SK-N-SH (cell line): ENCODE measurements around the gene TXNL4B. TPM values are rescaled to one million over a fixed set of nuclear protein-coding genes. Genes with fewer than 3 reads are reported as not detected.

Source experiments
- CTCF ChIA-PET: fragments of 300-600, 350-600 bp; formaldehyde crosslinking; extraction: SDS; loops from one replicate; lab custom pipeline; 2021; lab: Yijun Ruan, JAX
- POLR2A ChIA-PET: fragments of 350-600 bp; sonication (Branson Sonifier 250); formaldehyde crosslinking; extraction: SDS; loops from one replicate; lab custom pipeline; 2020; ENCODE audit warnings: antibody characterized with exemption, inconsistent platforms; lab: Yijun Ruan, JAX
- DNase-seq: peaks from one replicate; pipeline ENCODE4 v3.0.0; 2012
- H2AFZ ChIP-seq: fragments of 200-600 bp; sonication (generic); 2 replicates; pipeline ENCODE4 v1.8.1; 2016; ENCODE audit warnings: antibody characterized with exemption, mild to moderate bottlenecking, low read depth
- H3F3A ChIP-seq: fragments of 200-600 bp; sonication (generic); replicated peaks from 2 replicates; pipeline ENCODE3; 2016; ENCODE audit warnings: antibody characterized with exemption, mild to moderate bottlenecking; ENCODE audit not compliant: insufficient read depth
- H3K27ac ChIP-seq, 2 experiments: fragments of 200-500 bp in 1 of 2; fragments of 200-600 bp in 1 of 2; sonication (Bioruptor generic) in 1 of 2; sonication (generic), shearing (Covaris generic) in 1 of 2; 2 replicates each; pipeline versions ENCODE4 v1.5.1 to v1.6.1; 2014 to 2016; ENCODE audit warnings: low read depth in 2 of 2, inconsistent platforms in 1 of 2, low read length in 1 of 2, mild to moderate bottlenecking in 1 of 2, mixed read lengths in 1 of 2
- H3K27me3 ChIP-seq: fragments of 200-600 bp; sonication (generic), shearing (Covaris generic); 2 replicates; pipeline ENCODE4 v1.6.1; 2016; ENCODE audit warnings: mixed run types; ENCODE audit not compliant: insufficient read depth
- H3K36me3 ChIP-seq, 2 experiments: fragments of 200-500 bp in 1 of 2; fragments of 200-600 bp in 1 of 2; sonication (Bioruptor generic) in 1 of 2; sonication (generic) in 1 of 2; replicated peaks in 1 of 2; 2 replicates each; pipeline versions ENCODE3 to v1.5.1; 2014 to 2016; ENCODE audit warnings: low read length in 1 of 2, mild to moderate bottlenecking in 1 of 2; ENCODE audit not compliant: insufficient read depth in 2 of 2, control insufficient read depth in 1 of 2
- H3K4me1 ChIP-seq, 2 experiments: fragments of 200-500 bp in 1 of 2; fragments of 200-600 bp in 1 of 2; sonication (Bioruptor generic) in 1 of 2; sonication (generic), shearing (Covaris generic) in 1 of 2; 2 replicates each; pipeline versions ENCODE4 v1.5.1 to v1.6.1; 2014 to 2016; ENCODE audit warnings: low read depth in 1 of 2, low read length in 1 of 2, mixed run types in 1 of 2; ENCODE audit not compliant: insufficient read depth in 2 of 2, control insufficient read depth in 1 of 2
- H3K4me2 ChIP-seq: fragments of 200-600 bp; sonication (generic), shearing (Covaris generic); 2 replicates; pipeline ENCODE4 v1.6.1; 2017; ENCODE audit warnings: mixed run types
- H3K4me3 ChIP-seq, 2 experiments: fragments of 200-500 bp in 1 of 2; fragments of 200-600 bp in 1 of 2; sonication (Bioruptor generic) in 1 of 2; sonication (generic), shearing (Covaris generic) in 1 of 2; 2 replicates each; pipeline versions ENCODE4 v1.5.1 to v1.8.1; 2014 to 2016; ENCODE audit warnings: low read depth in 2 of 2, inconsistent platforms in 1 of 2, low read length in 1 of 2, mild to moderate bottlenecking in 1 of 2, mixed read lengths in 1 of 2, moderate library complexity in 1 of 2
- H3K79me2 ChIP-seq: fragments of 200-600 bp; sonication (generic); 2 replicates; pipeline ENCODE4 v1.8.1; 2017; ENCODE audit warnings: mild to moderate bottlenecking; ENCODE audit not compliant: insufficient read depth
- H3K9ac ChIP-seq: fragments of 200-600 bp; sonication (generic); 2 replicates; pipeline ENCODE4 v1.6.1; 2017; ENCODE audit warnings: mixed run types
- H3K9me2 ChIP-seq: fragments of 200-600 bp; sonication (generic); 2 replicates; pipeline ENCODE4 v1.6.1; 2017; ENCODE audit warnings: mixed run types
- H3K9me3 ChIP-seq: fragments of 200-600 bp; sonication (generic); 2 replicates; pipeline ENCODE4 v1.6.1; 2017; ENCODE audit warnings: mixed run types, mild to moderate bottlenecking, moderate library complexity
- H4K20me1 ChIP-seq: fragments of 200-600 bp; sonication (generic); 2 replicates; pipeline ENCODE4 v1.6.1; 2017; ENCODE audit warnings: mild to moderate bottlenecking, mixed run types; ENCODE audit not compliant: insufficient read depth
- EP300 ChIP-seq, 2 experiments: IDR thresholded peaks; 2 replicates each; pipeline versions ENCODE4 v1.4.0 to v1.6.1; 2012; ENCODE audit warnings: borderline replicate concordance in 1 of 2, low read depth in 1 of 2, low read length in 1 of 2
- EZH2phosphoT487 ChIP-seq: fragments of 200-600 bp; sonication (generic); IDR thresholded peaks from 2 replicates; pipeline ENCODE4 v1.6.1; 2017; ENCODE audit warnings: low read depth, mixed run types, mild to moderate bottlenecking, antibody characterized with exemption, moderate library complexity, borderline replicate concordance
- FOSL2 ChIP-seq: IDR thresholded peaks from 2 replicates; pipeline ENCODE4 v1.4.0; 2012; ENCODE audit warnings: low read depth, mild to moderate bottlenecking, moderate library complexity, borderline replicate concordance
- FOXM1 ChIP-seq: IDR thresholded peaks from 2 replicates; pipeline ENCODE4 v1.4.0; 2012; ENCODE audit warnings: low read depth, mild to moderate bottlenecking
- GATA2 ChIP-seq: sonication (generic); formaldehyde crosslinking; IDR thresholded peaks from 2 replicates; pipeline ENCODE4 v1.5.0; 2020; ENCODE audit warnings: mild to moderate bottlenecking, missing genetic modification reagents
- JUND ChIP-seq: IDR thresholded peaks from 2 replicates; pipeline ENCODE4 v1.4.0; 2012
- MEF2A ChIP-seq: IDR thresholded peaks from 2 replicates; pipeline ENCODE4 v1.4.0; 2012; ENCODE audit warnings: low read depth, borderline replicate concordance
- NRF1 ChIP-seq: IDR thresholded peaks from 2 replicates; pipeline ENCODE4 v1.6.1; 2012; ENCODE audit warnings: low read depth, mild to moderate bottlenecking, low read length
- PBX3 ChIP-seq: IDR thresholded peaks from 2 replicates; pipeline ENCODE4; 2012
- POLR2AphosphoS5 ChIP-seq: IDR thresholded peaks from 2 replicates; pipeline ENCODE4 v1.6.1; 2012; ENCODE audit warnings: low read depth, low read length
- RXRA ChIP-seq: IDR thresholded peaks from 2 replicates; pipeline ENCODE4 v1.4.0; 2012; ENCODE audit warnings: low read depth, mild to moderate bottlenecking, borderline replicate concordance
- SIN3A ChIP-seq: IDR thresholded peaks from 2 replicates; pipeline ENCODE4 v1.6.1; 2012; ENCODE audit warnings: low read depth, mild to moderate bottlenecking, low read length, moderate library complexity, borderline replicate concordance
- SMC3 ChIP-seq: IDR thresholded peaks from 2 replicates; pipeline ENCODE4 v1.6.1; 2012; ENCODE audit warnings: low read depth, low read length, improper control_type of control experiment
- TAF1 ChIP-seq: IDR thresholded peaks from 2 replicates; pipeline ENCODE4 v1.6.1; 2012; ENCODE audit warnings: low read depth, mild to moderate bottlenecking, low read length, moderate library complexity, borderline replicate concordance
- TCF12 ChIP-seq: IDR thresholded peaks from 2 replicates; pipeline ENCODE4 v1.4.0; 2012
- TEAD4 ChIP-seq: IDR thresholded peaks from 2 replicates; pipeline ENCODE4 v1.4.0; 2012; ENCODE audit warnings: mild to moderate bottlenecking, borderline replicate concordance; ENCODE audit not compliant: insufficient read depth
- WGBS: methylation state at CpG from one replicate; pipeline ENCODE4 v1.1.6; 2017; ENCODE audit warnings: low lambda C conversion rate; 5-methylcytosine and 5-hydroxymethylcytosine counted together
- polyA plus RNA-seq, 3 experiments: library from polyadenylated mRNA; depleted of rRNA; stranded (reverse); fragments of >200 nt; gene quantifications; 2 replicates each; pipeline ENCODE4 v1.2.3, GENCODE V29; 2012
- TF ChIP-seq, protein P1 (sequence below): IDR thresholded peaks from 2 replicates; pipeline ENCODE4 v1.4.0; 2012; ENCODE audit warnings: low read depth, borderline replicate concordance
- TF ChIP-seq, protein P2 (sequence below): fragments of 200-600 bp; sonication (generic); IDR thresholded peaks from 2 replicates; pipeline ENCODE4 v1.6.1; 2017; ENCODE audit warnings: antibody characterized with exemption, mild to moderate bottlenecking, moderate library complexity
- TF ChIP-seq, protein P3 (sequence below): IDR thresholded peaks from 2 replicates; pipeline ENCODE4 v1.4.0; 2012; ENCODE audit warnings: low read depth, borderline replicate concordance

The TXNL4B gene
- polyA plus RNA-seq, 1 of the 3 experiments (the other 2 are of a cell fraction) = 8.9 TPM

- POLR2A ChIA-PET = interaction anchor here (0.6 kb wide), 1 partner anchor 17 kb away, joined by 4 read pairs; no protein-coding TSS in a partner anchor
- no peaks in the 10 kb centered on the region for H3K79me2 ChIP-seq
- no peaks in the 10 kb centered on the region for H3F3A ChIP-seq
- peaks cover 0 to 7% of the 10 kb centered on the region in 2 experiments; a peak in 1 of 4 replicates for H3K4me1 ChIP-seq
- H3K27me3 ChIP-seq = no peaks in the 10 kb centered on the region
- WGBS = 65% methylated on average over 7 of the region's 7 CpGs
- H3K9me2 ChIP-seq = no peaks in the 10 kb centered on the region
- no peak overlapping the region for H3K4me3 ChIP-seq
- no peaks in the 10 kb centered on the region for H4K20me1 ChIP-seq
- no peak overlapping the region for H3K27ac ChIP-seq
- no peaks in the 10 kb centered on the region for H3K36me3 ChIP-seq
- no peaks in the 10 kb centered on the region for H3K9me3 ChIP-seq
- no peak overlapping the region for H3K4me2 ChIP-seq
- H2AFZ ChIP-seq = no peak overlapping the region
- CTCF ChIA-PET = interaction anchor here (2.5 to 4.7 kb wide), 2 partner anchors 20 to 337 kb away, joined by 9 to 15 read pairs; no protein-coding TSS in a partner anchor
- TF ChIP-seq TCF12 = no peak
- TF ChIP-seq SIN3A = no peak
- TF ChIP-seq, protein P1, sequence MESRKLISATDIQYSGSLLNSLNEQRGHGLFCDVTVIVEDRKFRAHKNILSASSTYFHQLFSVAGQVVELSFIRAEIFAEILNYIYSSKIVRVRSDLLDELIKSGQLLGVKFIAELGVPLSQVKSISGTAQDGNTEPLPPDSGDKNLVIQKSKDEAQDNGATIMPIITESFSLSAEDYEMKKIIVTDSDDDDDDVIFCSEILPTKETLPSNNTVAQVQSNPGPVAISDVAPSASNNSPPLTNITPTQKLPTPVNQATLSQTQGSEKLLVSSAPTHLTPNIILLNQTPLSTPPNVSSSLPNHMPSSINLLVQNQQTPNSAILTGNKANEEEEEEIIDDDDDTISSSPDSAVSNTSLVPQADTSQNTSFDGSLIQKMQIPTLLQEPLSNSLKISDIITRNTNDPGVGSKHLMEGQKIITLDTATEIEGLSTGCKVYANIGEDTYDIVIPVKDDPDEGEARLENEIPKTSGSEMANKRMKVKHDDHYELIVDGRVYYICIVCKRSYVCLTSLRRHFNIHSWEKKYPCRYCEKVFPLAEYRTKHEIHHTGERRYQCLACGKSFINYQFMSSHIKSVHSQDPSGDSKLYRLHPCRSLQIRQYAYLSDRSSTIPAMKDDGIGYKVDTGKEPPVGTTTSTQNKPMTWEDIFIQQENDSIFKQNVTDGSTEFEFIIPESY = no peak
- no peak for TF ChIP-seq POLR2AphosphoS5
- TF ChIP-seq FOSL2 = no peak
- TF ChIP-seq GATA2 (CRISPR knock-in tag) = no peak
- TF ChIP-seq, protein P2, sequence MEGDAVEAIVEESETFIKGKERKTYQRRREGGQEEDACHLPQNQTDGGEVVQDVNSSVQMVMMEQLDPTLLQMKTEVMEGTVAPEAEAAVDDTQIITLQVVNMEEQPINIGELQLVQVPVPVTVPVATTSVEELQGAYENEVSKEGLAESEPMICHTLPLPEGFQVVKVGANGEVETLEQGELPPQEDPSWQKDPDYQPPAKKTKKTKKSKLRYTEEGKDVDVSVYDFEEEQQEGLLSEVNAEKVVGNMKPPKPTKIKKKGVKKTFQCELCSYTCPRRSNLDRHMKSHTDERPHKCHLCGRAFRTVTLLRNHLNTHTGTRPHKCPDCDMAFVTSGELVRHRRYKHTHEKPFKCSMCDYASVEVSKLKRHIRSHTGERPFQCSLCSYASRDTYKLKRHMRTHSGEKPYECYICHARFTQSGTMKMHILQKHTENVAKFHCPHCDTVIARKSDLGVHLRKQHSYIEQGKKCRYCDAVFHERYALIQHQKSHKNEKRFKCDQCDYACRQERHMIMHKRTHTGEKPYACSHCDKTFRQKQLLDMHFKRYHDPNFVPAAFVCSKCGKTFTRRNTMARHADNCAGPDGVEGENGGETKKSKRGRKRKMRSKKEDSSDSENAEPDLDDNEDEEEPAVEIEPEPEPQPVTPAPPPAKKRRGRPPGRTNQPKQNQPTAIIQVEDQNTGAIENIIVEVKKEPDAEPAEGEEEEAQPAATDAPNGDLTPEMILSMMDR = no peak
- TF ChIP-seq SMC3 = no peak
- TF ChIP-seq MEF2A = no peak
- no peak for TF ChIP-seq EP300 (IDR thresholded peaks at IDR 0.05; ENCODE audit: borderline replicate concordance in 1 of 2, low read depth in 1 of 2, low read length in 1 of 2)
- TF ChIP-seq NRF1 = no peak
- no peak for DNase-seq
- H3K9ac ChIP-seq = no peak overlapping the region
These were observed 36.7 kb upstream of the TXNL4B start for GRCh38 chr16:72129976-72130656.

- POLR2A ChIA-PET = no interaction called here
These were observed 35.3 kb upstream of the TXNL4B start for GRCh38 chr16:72128701-72129100.

More at GRCh38 chr16:72128701-72129100, 35.3 kb upstream of the TXNL4B start:
- Histone ChIP-seq H3K9ac (no peak overlapping the region), H3K4me3 (no peak overlapping the region), H3F3A (no peaks in the 10 kb centered on the region), H3K9me3 (no peaks in the 10 kb centered on the region), H3K9me2 (no peaks in the 10 kb centered on the region), H3K27ac (no peak overlapping the region), H2AFZ (no peak overlapping the region), H3K27me3 (no peaks in the 10 kb centered on the region), H4K20me1 (no peaks in the 10 kb centered on the region), H3K4me1 (peaks cover 0 to 7% of the 10 kb centered on the region in 2 experiments; a peak in 1 of 4 replicates), H3K36me3 (no peaks in the 10 kb centered on the region), H3K4me2 (no peak overlapping the region), H3K79me2 (no peaks in the 10 kb centered on the region)
- TF ChIP-seq PBX3 = no peak
- TF ChIP-seq POLR2AphosphoS5 = no peak
- TF ChIP-seq EZH2phosphoT487 = no peak
- TF ChIP-seq FOXM1 = no peak
- no peak for TF ChIP-seq SMC3
- TF ChIP-seq SIN3A = no peak
- TF ChIP-seq NRF1 = no peak
- no peak for TF ChIP-seq RXRA
- no peak for TF ChIP-seq JUND
- no peak for TF ChIP-seq TAF1
- TF ChIP-seq TEAD4 = no peak
- TF ChIP-seq, protein P3, sequence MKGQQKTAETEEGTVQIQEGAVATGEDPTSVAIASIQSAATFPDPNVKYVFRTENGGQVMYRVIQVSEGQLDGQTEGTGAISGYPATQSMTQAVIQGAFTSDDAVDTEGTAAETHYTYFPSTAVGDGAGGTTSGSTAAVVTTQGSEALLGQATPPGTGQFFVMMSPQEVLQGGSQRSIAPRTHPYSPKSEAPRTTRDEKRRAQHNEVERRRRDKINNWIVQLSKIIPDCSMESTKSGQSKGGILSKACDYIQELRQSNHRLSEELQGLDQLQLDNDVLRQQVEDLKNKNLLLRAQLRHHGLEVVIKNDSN = no peak
- DNase-seq = no peak
- WGBS = 91% methylated on average over 9 of the region's 9 CpGs
- CTCF ChIA-PET = interaction anchor here (2.5 to 4.7 kb wide), 3 partner anchors 21 to 338 kb away, joined by 8 to 15 read pairs (median 9); no protein-coding TSS in a partner anchor
